Femur (tissue), 1 donor: Measurements from ENCODE around the gene OR5T1.

Experiments used
- DNase-seq: peaks from one replicate; pipeline ENCODE4 v3.0.0-alpha.2; 2017

Gene OR5T1

GRCh38 chr11:56273854-56274253 lies at the start of gene OR5T1:
TSS of gene OR5T1 (plus strand) at chr11:56274154. CDS start at chr11:56275639, 1,485 bp downstream.
- DNase-seq = no peak

GRCh38 chr11:56234155-56234554 lies 39.8 kb upstream of the OR5T1 start, which contains the start of gene OR5T2:
TSS of gene OR5T2 (minus strand) at chr11:56234255. CDS start at chr11:56233062, 1,193 bp downstream.
- DNase-seq = no peak

GRCh38 chr11:56251954-56252353 lies 22.0 kb upstream of the OR5T1 start, which contains the start of gene OR5T3:
TSS of gene OR5T3 (plus strand) at chr11:56252254. CDS start at chr11:56252254, 0 bp downstream.
- DNase-seq = no peak

- DNase-seq = no peak
These were observed 2.9 kb upstream of the OR5T1 start for GRCh38 chr11:56271092-56271491.

- no peak for DNase-seq
These were observed 18.2 kb downstream of the OR5T1 start, which contains the start of gene OR8H1 for GRCh38 chr11:56292154-56292553. TSS of gene OR8H1 (minus strand) at chr11:56292254. CDS start at chr11:56291062, 1,192 bp downstream.

GRCh38 chr11:56296898-56297297 lies 22.9 kb downstream of the OR5T1 start:
- no peak for DNase-seq

- DNase-seq = no peak
These were observed 33.9 kb downstream of the OR5T1 start for GRCh38 chr11:56307836-56308235.

- no peak for DNase-seq
These were observed 40.9 kb downstream of the OR5T1 start, which contains the start of gene OR8K3 for GRCh38 chr11:56314844-56315243. TSS of gene OR8K3 (plus strand) at chr11:56315144. CDS start at chr11:56318307, 3,163 bp downstream.
